ENCODE results near the gene NDUFV3. TPM values are rescaled to one million over a fixed set of nuclear protein-coding genes. Genes with fewer than 3 reads are reported as not detected.
"Not testable (repeated sequence)": the region's sequence is repeated elsewhere in the genome, so short reads cannot be mapped to it uniquely, and the experiment has no call there.

NDUFV3 gene
- total RNA-seq: 17.7 TPM

GRCh38 chr21:42892931-42893755 lies at the start of gene NDUFV3:
Gene NDUFV3, plus strand, starts transcription at chr21:42893309. Its CDS starts 25 bp downstream, at chr21:42893334.
- peak; percentile 99 for ATAC-seq

- ATAC-seq: peak; percentile 33
Measured at GRCh38 chr21:42844411-42845113, 48.5 kb upstream of the NDUFV3 start.

- no peak for ATAC-seq
Measured at GRCh38 chr21:42845296-42845965, 47.7 kb upstream of the NDUFV3 start.

GRCh38 chr21:42846221-42846620 lies 46.9 kb upstream of the NDUFV3 start:
- no peak for ATAC-seq

GRCh38 chr21:42847051-42847707 lies 45.9 kb upstream of the NDUFV3 start:
- ATAC-seq: no peak

- no peak for ATAC-seq
Measured at GRCh38 chr21:42847726-42848125, 45.4 kb upstream of the NDUFV3 start.

DNA sequence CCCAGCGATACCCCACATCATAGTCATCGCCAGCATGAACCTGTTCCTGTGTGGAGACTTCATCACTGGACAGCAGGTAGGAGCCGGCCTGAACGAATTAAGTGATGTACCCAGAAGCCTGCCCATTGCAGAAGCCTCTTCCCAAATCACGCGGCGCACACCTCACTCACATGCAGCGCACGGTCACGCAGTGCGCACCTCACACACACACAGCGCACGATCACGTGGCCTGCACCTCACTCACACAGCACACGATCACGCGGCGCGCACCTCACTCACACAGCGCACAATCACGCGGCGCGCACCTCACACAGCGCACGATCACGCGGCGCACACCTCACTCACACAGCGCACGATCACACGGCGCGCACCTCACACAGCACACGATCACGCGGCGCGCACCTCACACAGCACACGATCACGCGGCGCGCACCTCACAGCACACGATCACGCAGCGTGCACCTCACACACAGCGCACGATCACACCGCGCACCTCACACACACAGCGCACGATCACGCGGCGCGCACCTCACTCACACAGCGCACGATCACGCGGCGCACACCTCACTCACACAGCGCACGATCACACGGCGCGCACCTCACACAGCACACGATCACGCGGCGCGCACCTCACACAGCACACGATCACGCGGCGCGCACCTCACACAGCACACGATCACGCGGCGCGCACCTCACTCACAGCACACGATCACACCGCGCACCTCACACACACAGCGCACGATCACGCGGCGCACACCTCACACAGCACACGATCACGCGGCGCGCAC lies 44.8 kb upstream of the NDUFV3 start:
- not testable (repeated sequence) for ATAC-seq

- ATAC-seq: no peak
Measured at GRCh38 chr21:42848932-42849758, 44.0 kb upstream of the NDUFV3 start.

GRCh38 chr21:42849759-42850412 lies 43.2 kb upstream of the NDUFV3 start:
- ATAC-seq: no peak

DNA sequence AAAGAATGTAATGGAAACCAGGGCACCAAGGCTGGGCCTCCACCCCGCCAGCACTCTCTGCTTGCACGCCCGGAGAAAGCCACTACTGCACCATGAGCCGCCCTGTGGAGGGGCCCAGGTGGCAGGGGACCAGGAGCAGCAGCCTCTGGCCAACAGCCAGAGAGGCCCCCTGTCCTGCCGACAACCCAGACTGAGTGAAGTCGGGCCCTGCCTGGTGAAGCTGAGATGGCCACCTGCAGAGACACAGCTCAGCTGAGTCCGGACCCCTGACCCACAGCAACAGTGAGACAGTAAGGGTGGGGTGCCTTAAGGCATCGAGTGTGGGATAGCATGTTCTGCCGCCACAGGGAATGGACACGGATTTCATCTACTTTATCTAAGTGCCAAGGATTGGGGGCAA lies 42.6 kb upstream of the NDUFV3 start:
- ATAC-seq: peak; percentile 3

DNA sequence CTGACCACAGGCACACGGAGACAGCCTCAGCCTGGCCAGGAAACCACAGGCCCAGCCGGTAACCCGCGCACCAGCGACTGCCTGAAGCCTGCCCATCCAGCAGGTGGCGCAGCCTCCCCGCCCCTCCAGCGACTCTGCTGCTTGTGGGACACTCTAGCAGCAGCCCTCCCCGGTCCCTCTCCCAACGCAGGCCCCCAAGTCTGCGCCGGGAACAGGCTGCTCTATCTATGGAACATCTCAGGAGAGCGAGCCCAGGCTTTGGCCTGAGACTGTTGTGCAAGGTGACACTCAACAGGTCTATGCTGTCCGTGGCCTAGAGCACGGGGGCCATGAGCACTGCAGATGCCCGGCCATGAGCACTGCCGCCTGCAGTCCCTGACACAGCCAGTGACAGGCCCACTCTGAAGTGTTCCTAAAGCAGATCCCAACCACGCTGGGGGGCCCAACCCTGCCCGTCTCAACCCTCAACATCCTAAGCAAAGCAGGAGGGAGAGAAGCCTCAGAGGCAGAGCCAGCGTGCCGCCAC lies 42.2 kb upstream of the NDUFV3 start:
- ATAC-seq: peak; percentile 58

DNA sequence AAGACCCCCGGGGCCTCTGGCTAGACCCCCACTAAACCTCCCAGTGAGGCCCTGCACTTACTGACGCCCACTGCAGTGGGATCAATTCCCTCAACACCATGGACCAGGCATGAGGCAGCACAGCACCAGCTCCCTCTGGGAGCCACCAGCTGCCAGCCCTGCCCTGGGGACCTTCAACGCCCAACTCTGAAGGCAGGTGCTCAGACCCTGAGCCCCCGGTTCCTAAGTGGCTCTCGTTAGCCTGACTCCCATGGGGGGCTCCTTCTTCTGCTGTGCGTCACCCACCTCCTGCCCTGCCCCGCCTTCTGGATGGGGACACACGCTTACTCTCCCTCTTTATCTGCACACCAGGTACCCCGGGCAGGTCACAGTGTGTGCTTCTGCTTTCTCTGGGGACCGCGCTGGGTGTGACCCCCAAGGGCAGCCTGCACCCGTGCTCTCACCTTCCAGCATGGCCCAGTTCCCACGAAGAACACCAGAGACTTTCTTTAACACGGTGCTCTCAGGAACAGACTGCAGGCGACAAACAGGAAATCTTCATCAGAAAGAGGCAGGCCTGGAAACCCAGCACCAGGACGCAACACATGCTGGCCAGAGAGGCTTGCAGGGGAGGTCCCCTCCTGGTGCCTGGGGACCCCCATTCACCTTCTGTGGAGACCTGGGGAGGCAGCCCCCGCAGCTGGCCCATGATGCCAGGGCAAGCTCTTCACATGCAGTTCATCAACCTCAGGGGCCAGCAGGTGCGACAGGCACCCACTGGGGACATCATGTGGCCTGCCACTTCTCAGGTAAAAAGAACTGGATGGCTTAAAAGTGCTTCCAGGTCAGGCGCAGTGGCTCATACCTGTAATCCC lies 41.1 kb upstream of the NDUFV3 start:
- no peak for ATAC-seq

DNA sequence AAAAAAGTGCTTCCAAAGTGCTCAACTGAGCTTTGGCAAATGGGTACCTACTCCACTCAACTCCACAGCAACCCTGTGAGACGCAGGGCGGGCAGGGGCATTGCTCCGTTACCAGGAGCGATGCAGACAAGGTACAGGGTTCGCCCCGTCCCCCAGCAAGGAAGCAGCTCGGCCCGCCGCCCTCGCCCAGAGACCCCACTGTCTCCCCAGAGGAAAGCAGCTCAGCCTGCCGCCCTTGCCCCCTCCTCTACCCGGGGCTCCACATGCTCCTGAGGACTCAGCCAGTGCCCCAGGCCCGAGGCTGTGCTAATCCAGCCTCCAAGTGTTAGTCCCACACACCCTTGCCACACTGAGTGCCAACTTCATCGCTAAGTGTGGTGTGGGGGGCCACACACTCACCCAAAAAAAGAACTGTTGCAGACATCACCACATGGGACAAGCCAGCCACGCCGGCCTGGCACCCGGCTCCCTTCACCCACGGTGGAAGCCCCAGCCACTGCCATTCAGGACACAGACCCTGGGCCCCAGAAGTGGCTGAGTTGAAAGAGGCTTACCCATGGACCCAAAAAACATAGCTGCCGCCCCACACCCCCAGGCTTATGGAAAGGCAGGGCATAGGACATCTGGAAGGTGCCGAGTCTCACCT lies 40.1 kb upstream of the NDUFV3 start:
- ATAC-seq: no peak

- ATAC-seq: no peak
Measured at GRCh38 chr21:42853621-42854020, 39.5 kb upstream of the NDUFV3 start.

GRCh38 chr21:42854246-42855010 lies 38.7 kb upstream of the NDUFV3 start:
- ATAC-seq: no peak

- ATAC-seq: no peak
Measured at GRCh38 chr21:42855171-42855936, 37.8 kb upstream of the NDUFV3 start.

DNA sequence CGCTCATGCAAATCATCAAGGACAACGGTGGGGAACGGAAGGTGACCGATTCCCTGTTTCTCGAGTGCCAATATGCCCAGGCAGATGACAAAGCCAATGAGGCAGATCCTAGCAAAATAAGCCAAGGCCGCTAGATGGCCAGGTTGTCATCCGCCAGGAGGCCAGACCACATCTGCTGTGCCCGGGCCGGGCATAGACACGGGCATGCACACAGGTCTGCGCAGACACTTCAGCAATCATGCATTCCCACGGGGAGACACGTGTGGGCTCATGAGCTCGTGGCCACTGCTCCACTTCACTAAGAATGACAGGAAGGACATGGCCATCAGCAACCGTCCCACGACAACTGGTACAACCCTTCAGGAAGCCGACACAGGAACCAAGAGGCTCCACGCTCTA lies 37.2 kb upstream of the NDUFV3 start:
- no peak for ATAC-seq
